NK-92 treated with Interleukin-12 subunit alpha and Interleukin-12 subunit beta, amount 100 ng/mL, for 24 hours (cell line): ENCODE measurements around the gene MED25.
"Not testable (repeated sequence)": the region's sequence is repeated elsewhere in the genome, so short reads cannot be mapped to it uniquely, and the experiment has no call there.

Source experiments
- DNase-seq: peaks from one replicate; lab custom pipeline; 2025; lab: John Stamatoyannopoulos, UW

The MED25 gene

GRCh38 chr19:49816590-49816989 lies 1.5 kb upstream of the MED25 start:
- no peak for DNase-seq

DNA sequence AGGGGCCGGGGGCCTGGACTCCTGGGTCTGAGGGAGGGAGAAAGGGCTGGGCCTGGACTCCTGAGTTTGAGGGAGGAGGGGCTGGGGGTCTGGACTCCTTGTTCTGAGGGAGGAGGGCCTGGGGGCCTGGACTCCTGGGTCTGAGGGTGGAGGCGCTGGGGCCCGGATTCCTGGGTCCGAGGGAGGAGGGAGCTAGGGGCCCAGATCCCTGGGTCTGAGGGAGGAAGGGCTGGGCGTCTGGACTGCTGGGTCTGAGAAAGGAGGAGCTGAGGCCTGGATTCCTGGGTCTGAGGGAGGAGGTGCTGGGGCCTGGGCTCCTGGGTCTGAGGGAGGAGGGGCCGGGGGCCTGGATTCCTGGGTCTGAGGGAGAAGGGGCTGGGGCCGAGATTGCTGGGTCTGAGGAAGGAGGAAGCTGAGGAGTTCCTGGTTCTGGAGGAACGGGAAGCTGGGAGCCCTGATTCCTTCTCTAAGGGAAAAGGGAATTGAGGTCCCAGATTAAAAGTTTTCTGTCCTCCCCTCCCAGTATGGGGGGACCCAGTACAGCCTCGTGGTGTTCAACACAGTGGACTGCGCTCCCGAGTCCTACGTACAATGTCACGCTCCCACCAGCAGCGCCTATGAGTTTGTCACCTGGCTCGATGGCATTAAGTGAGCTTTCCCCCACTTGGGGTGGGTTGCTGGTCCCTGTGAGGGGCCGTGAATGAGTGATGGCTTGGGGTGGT lies 721 bp downstream of the MED25 start:
- no peak for DNase-seq

GRCh38 chr19:49819452-49820115 lies 1.5 kb downstream of the MED25 start:
- not testable (repeated sequence) for DNase-seq

DNA sequence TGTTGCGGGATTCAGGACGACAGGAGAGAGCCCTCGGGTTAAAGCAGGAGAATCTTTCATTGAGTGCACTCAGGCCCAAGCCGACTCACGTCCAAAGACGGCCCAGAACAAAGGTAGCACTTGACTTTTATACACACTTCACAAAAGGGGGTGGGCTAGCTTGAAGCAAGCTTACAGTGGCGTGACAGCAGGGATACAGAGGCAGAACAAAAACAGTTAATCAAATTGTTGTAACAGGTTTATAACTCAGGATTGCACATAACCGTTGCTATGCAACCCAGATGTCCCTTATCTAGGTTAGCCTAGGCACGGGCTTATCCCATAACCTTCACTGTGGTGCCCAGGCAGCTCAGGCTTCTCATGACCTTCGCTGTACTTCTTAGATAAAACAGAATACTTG lies 2.0 kb downstream of the MED25 start:
- DNase-seq: no peak

DNA sequence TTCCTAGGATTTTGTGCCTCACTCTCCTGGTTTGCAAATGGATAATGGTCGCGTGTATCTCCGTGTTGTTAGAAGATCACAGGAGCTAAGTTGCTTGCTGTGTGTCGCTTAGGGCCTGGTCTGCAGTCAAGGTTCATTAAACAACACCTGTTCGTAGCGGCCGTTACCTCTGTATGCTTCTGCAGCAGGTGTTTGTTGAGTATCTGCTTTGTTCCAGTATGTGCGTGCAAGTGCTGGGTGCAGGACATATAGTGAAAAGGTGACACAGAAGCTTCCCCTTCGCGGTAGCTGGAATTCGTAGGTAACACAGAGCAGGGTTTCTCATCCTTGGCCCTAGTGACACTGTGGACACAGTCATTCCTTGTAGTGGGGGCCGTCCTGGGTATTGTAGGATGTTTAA lies 5.4 kb downstream of the MED25 start:
- no peak for DNase-seq

DNA sequence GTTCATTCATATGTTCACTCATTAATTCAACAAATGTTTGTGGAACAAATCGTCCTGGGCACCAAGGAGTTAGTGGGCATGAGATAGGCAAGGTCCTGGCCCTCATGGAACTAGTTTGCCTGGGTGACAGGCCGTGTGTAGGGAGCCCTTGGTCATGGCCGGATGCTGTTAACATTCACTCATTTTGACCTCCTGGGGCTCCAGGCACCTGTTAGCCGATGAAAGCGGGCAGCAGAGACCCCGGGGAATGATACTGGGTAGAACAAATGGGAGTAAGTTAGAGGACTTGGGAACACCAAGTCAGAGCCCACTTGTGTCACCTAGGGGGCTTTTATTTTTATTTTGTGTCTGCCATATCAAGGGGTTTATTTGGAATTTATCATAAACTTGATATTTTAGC lies 6.6 kb downstream of the MED25 start:
- DNase-seq: no peak

GRCh38 chr19:49827034-49827433 lies 8.9 kb downstream of the MED25 start:
- DNase-seq: no peak

DNA sequence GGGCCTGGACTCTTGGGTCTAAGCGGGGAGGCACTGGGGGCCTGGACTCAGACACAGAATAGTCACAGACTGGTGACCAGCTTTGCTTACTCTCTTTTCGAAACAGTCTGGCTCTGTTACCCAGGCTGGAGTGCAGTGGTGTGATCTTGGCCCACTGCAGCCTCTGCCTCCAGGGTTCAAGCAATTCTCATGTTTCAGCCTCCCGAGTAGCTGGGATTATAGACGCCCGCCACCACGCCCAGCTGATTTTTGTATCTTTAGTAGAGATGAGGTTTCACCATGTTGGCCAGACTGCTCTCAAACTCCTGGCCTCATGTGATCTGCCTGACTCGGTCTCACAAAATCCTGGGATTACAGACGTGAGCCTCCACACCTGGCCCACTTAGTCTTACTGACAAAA lies 11.1 kb downstream of the MED25 start:
- no peak for DNase-seq

DNA sequence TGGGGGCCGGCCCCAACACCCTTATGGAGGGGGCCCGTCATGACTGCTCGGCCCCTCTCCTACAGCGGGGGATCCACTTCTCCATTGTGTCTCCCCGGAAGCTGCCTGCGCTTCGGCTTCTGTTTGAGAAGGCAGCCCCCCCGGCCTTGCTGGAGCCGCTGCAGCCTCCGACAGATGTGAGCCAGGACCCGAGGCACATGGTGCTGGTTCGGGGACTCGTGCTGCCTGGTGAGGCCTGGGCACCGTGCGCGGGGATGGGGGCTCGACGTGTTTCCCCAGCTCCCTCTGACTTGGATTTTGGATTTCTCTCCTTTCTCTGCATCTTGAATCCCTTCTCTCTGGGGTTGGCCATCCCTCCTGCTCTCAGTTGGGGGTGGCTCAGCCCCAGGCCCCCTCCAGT lies 11.6 kb downstream of the MED25 start:
- no peak for DNase-seq

DNA sequence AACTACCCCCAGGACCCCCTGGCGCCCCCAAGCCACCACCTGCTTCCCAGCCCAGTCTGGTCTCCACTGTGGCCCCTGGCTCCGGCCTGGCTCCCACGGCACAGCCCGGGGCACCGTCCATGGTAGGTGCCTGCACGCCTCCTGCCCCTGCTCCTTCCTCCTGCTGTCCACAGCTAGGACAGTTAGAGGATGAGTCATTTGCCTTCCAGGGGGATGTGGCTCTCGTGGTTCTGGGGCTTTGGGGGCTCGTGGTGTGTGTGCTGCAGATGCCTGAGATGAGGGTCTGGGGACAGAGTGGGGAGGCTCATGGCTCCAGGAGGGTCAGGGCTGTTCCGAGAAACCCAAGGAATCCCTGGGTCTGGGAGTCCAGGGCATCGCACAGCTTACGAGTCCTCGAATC lies 12.7 kb downstream of the MED25 start:
- DNase-seq: no peak

GRCh38 chr19:49831592-49831991 lies 13.5 kb downstream of the MED25 start:
- no peak for DNase-seq

- no peak for DNase-seq
Measured at GRCh38 chr19:49832556-49832955, 14.5 kb downstream of the MED25 start.

- DNase-seq: no peak
Measured at GRCh38 chr19:49833599-49833998, 15.5 kb downstream of the MED25 start.

GRCh38 chr19:49835562-49835961 lies 17.5 kb downstream of the MED25 start:
- DNase-seq: no peak

DNA sequence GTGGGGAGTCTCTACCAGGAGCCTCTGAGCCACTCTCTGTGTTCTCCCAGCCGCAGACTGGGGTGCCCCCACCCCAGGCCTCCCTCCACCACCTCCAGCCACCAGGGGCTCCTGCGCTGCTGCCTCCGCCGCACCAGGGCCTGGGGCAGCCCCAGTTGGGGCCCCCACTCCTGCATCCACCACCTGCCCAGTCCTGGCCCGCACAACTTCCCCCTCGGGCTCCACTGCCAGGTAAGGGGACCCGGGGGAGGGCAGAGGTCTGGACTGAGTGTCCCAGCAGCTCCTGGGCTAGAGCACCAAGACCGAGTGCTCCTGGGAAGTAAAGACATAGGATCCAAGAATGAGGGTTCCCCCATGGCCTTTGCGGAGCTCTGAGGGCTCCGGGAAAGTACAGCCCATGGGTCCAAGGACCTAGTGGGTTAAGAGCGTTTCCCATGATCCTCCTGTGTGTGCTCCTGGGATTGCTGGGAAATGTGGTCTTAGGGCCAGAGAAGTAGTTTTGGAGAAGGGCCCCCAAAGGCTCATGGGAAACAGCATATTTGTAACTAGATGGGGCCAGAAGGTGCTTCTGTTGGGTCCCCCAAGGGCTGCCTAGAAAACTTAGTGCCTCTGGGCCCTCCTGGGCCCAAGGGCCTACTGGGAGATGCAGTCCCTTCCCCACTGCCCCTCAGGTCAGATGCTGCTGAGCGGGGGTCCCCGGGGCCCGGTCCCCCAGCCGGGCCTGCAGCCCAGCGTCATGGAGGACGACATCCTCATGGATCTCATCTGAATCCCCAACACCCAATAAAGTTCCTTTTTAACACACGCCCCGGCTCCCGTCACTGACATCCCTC lies 18.3 kb downstream of the MED25 start:
- no peak for DNase-seq

- no peak for DNase-seq
Measured at GRCh38 chr19:49837009-49837310, 18.9 kb downstream of the MED25 start.

DNA sequence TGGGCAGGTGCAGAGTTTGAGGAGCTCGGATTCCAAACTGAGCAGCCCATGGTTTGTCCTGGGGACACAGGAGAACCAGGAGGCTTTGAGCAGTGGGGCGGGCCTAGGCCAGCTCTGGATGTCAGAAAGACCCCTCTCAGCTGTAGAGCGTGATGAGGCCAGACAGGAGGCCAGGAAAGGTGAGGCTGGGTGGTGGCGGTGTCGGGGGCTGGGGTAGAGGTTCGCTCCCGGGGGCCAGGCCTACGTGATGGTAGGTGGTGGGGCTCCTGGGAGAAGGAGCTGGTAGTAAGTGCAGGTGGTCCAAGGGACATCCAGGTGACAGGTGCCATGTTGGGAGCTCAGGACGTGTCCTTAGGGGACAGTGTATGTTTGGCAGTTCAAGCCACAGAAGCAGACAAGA lies 19.3 kb downstream of the MED25 start:
- DNase-seq: no peak

DNA sequence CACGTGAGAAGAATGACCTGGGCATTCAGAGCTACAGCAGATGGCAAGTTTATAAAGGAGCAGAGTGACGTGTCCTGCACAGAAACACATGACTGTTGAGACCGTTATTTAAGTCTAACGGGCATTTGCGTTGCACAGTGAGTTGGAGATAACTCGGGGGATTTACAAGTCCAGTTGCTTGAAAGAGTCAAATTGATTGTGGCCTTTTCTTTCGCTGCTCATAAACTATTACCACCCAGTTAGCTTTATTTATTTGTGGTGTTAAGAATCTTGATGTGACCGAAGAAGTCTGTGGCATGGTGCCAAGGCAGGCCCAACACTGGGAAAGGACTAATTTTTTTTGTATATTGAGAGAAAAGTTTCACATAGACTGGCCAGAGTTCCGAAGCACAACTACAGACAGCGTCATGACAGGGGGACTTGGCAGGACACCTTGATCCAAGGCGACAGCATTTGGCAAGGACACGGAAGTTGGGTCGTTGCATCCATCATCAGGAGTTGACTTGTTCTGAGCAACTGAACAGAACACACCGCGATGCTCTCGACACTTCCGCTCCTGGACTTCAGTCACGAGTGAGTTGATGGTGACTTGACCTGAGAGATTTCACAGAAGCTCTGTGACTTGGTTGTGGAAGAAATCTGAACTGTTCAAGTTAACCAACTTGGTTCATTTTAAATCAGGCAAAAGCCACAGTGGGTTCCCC lies 20.9 kb downstream of the MED25 start:
- no peak for DNase-seq

DNA sequence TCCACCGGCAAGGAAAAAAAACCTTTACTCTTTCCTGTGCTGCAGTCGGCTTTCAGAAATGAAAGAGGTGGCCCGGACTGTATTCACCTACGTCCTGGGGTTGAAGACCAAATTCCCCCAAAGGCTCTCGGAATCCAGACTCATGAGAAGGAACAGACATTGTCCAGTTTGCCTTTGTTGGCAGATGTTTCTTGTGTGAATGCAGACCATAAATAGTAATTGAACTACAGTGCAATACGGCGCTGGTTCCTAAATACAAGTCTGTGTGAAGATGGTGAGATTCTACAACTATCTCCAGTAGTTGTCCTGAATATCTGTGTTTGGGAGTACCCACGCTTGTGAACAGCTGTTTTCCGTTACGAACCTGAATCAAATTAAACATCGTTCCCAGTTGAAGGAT lies 21.6 kb downstream of the MED25 start:
- DNase-seq: no peak

DNA sequence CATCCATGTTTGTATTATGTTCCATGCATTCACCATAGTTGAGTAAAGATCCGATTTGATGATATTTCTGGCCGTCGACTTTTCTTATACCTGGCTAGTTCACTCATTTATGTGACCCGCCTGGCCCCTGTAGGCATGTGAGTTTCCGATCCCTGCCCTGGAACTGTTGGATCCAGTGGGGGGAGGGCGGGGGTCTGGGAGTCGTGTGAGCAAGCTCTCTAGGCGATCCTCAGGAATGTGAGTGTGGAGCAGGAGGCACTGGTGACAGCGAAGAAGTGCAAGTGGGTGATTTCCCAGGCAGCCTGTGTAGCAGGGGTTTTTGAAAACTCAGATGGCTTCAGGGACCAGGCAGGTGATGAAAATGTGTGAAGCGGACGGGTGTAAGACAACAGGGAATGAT lies 22.2 kb downstream of the MED25 start:
- DNase-seq: no peak

GRCh38 chr19:49840736-49841249 lies 22.7 kb downstream of the MED25 start:
- DNase-seq: no peak

DNA sequence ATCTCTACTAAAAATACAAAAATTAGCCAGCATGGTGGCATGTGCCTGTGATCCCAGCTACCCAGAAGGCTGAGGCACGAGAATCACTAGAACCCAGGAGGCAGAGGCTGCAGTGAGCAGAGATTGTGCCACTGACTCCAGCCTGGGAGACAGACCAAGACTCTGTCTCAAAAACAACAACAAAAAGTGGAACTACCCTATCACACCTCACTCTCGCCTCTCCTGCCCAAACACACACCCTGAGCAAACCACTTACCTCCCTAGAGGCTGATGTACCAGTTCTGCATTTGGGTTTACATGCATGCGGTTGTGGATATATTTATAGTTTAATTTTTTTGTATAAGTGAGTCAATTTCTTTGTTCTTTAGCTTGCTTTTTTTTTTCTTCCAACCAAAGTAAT lies 25.2 kb downstream of the MED25 start:
- DNase-seq: no peak
